Measurements from ENCODE around the gene PKN2.

DNA sequence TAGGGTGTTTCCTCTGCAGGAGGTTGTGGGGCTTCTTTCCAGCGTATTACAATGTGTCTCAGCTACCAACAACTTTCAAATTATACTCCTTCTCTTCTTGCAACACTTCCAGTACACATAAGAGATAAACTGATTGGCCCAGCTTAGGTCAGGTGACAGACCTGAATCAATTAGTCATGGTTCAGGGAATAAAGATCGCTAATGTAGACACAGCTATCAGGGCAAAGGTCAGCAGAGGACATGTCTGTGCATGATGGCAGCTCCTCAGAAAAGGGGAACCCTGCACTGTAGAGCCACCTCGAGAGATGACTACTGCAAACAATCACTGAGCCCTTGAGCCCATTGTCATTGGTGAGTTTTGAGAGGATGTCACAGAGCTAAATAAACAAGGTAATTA is 36.8 kb upstream of the PKN2 start:
- TF ChIP-seq, protein P1, sequence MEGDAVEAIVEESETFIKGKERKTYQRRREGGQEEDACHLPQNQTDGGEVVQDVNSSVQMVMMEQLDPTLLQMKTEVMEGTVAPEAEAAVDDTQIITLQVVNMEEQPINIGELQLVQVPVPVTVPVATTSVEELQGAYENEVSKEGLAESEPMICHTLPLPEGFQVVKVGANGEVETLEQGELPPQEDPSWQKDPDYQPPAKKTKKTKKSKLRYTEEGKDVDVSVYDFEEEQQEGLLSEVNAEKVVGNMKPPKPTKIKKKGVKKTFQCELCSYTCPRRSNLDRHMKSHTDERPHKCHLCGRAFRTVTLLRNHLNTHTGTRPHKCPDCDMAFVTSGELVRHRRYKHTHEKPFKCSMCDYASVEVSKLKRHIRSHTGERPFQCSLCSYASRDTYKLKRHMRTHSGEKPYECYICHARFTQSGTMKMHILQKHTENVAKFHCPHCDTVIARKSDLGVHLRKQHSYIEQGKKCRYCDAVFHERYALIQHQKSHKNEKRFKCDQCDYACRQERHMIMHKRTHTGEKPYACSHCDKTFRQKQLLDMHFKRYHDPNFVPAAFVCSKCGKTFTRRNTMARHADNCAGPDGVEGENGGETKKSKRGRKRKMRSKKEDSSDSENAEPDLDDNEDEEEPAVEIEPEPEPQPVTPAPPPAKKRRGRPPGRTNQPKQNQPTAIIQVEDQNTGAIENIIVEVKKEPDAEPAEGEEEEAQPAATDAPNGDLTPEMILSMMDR (IDR thresholded peaks at IDR 0.05; ENCODE audit: low read length), result no peak
- no peak for TF ChIP-seq EZH2 (optimal IDR thresholded peaks at IDR 0.05; ENCODE audit: low read depth, low read length)
- no peak for TF ChIP-seq EZH2phosphoT487 (IDR thresholded peaks at IDR 0.05; ENCODE audit: low read length)
